Liver (tissue), 9 donors: Measurements from ENCODE around the gene TRPC4AP. TPM values are rescaled to one million over a fixed set of nuclear protein-coding genes. Genes with fewer than 3 reads are reported as not detected.

Experiments
- DNase-seq: peaks from one replicate; pipeline ENCODE4 v3.0.0-alpha.2; 2017; ENCODE audit warnings: low spot score
- H3K27ac ChIP-seq, 2 donors: one replicate each; pipeline ENCODE4 v1.7.0; 2013; ENCODE audit warnings: inconsistent platforms in 2 of 2, low read length in 2 of 2, control low read depth in 1 of 2, low read depth in 1 of 2, mild to moderate bottlenecking in 1 of 2
- H3K27me3 ChIP-seq, 4 donors: one replicate each; pipeline versions ENCODE4 v1.6.1 to v1.7.0; 2013; ENCODE audit warnings: low read length in 3 of 4, inconsistent platforms in 1 of 4, mild to moderate bottlenecking in 1 of 4, moderate library complexity in 1 of 4; ENCODE audit not compliant: control insufficient read depth in 4 of 4, insufficient read depth in 4 of 4
- H3K36me3 ChIP-seq, 4 donors: one replicate each; pipeline versions ENCODE4 v1.6.1 to v1.7.0; 2013; ENCODE audit warnings: low read length in 3 of 4, mild to moderate bottlenecking in 3 of 4, low read depth in 1 of 4, moderate library complexity in 1 of 4; ENCODE audit not compliant: control insufficient read depth in 4 of 4, insufficient read depth in 3 of 4
- H3K4me1 ChIP-seq, 4 donors: one replicate each; pipeline versions ENCODE4 v1.6.1 to v1.7.0; 2013; ENCODE audit warnings: low read length in 3 of 4, mild to moderate bottlenecking in 3 of 4, moderate library complexity in 1 of 4; ENCODE audit not compliant: control insufficient read depth in 4 of 4, insufficient read depth in 4 of 4
- H3K4me3 ChIP-seq, 3 donors: one replicate each; pipeline versions ENCODE4 v1.6.1 to v1.7.0; 2013; ENCODE audit warnings: low read length in 3 of 3, control low read depth in 1 of 3, low read depth in 1 of 3, mild to moderate bottlenecking in 1 of 3
- H3K9ac ChIP-seq, 2 donors: one replicate each; pipeline ENCODE4 v1.7.0; 2013; ENCODE audit warnings: low read length in 2 of 2, mild to moderate bottlenecking in 2 of 2, moderate library complexity in 2 of 2, control low read depth in 1 of 2, low read depth in 1 of 2
- H3K9me3 ChIP-seq, 4 donors: one replicate each; pipeline versions ENCODE4 v1.6.1 to v1.7.0; 2013; ENCODE audit warnings: low read length in 3 of 4; ENCODE audit not compliant: control insufficient read depth in 4 of 4
- CTCF ChIP-seq: fragments of 150-350 bp; IDR thresholded peaks from 2 replicates; pipeline ENCODE4 v1.5.1; 2017; ENCODE audit warnings: improper control_type of control experiment, low read depth, low read length; ENCODE audit not compliant: missing input control
- FOXA1 ChIP-seq: IDR thresholded peaks from 2 replicates; pipeline ENCODE4 v1.6.1; 2016; ENCODE audit warnings: antibody characterized with exemption
- FOXA2 ChIP-seq: IDR thresholded peaks from 2 replicates; pipeline ENCODE4 v1.6.1; 2016; ENCODE audit warnings: antibody characterized with exemption
- GABPA ChIP-seq, 2 donors: IDR thresholded peaks in 1 of 2; conservative IDR thresholded peaks in 1 of 2; 2 replicates each; pipeline ENCODE4 v1.6.1; 2016; ENCODE audit warnings: antibody characterized with exemption in 2 of 2, mild to moderate bottlenecking in 1 of 2, moderate library complexity in 1 of 2
- HNF4A ChIP-seq, 2 donors: conservative IDR thresholded peaks; 2 replicates each; pipeline ENCODE4 v1.6.1; 2016; ENCODE audit warnings: antibody characterized with exemption in 2 of 2, mild to moderate bottlenecking in 2 of 2
- HNF4G ChIP-seq: IDR thresholded peaks from 2 replicates; pipeline ENCODE4 v1.6.1; 2016; ENCODE audit warnings: antibody characterized with exemption
- NR2F2 ChIP-seq: IDR thresholded peaks from 2 replicates; pipeline ENCODE4 v1.6.1; 2016; ENCODE audit warnings: antibody characterized with exemption
- RAD21 ChIP-seq, 2 donors: IDR thresholded peaks; 2 replicates each; pipeline ENCODE4 v1.6.1; 2016; ENCODE audit warnings: antibody characterized with exemption in 2 of 2, mild to moderate bottlenecking in 2 of 2
- REST ChIP-seq: IDR thresholded peaks from 2 replicates; pipeline ENCODE4 v1.6.1; 2016; ENCODE audit warnings: antibody characterized with exemption, mild to moderate bottlenecking
- RXRA ChIP-seq, 2 donors: IDR thresholded peaks; 2 replicates each; pipeline ENCODE4 v1.6.1; 2017 to 2018; ENCODE audit warnings: antibody characterized with exemption in 2 of 2, mild to moderate bottlenecking in 1 of 2
- YY1 ChIP-seq: IDR thresholded peaks from 2 replicates; pipeline ENCODE4 v1.6.1; 2016; ENCODE audit warnings: antibody characterized with exemption, mild to moderate bottlenecking
- WGBS: extraction: QIAGEN DNeasy Blood & Tissue Kit; methylation state at CpG from one replicate; pipeline ENCODE4 v1.1.7; 2013; 5-methylcytosine and 5-hydroxymethylcytosine counted together
- polyA plus RNA-seq, 2 donors: library from polyadenylated mRNA; stranded (reverse) in 1 of 2; unstranded in 1 of 2; fragments of 200-250 nt in 1 of 2; fragments of >200 nt in 1 of 2; fragmentation: Nextera tagmentation in 1 of 2; extraction: Ambion mirVana in 1 of 2; gene quantifications; one replicate each; pipeline versions ENCODE4 v1.2.1 to v1.2.3, GENCODE V29; 2013 to 2015
- total RNA-seq, 2 donors: library from RNA; depleted of rRNA; stranded (reverse); fragments of >200 nt; gene quantifications; one replicate each; pipeline ENCODE4 v1.2.3, GENCODE V29; 2014
- donor health status: healthy.
- donor health status: healthy.
- donor health status: healthy.
- donor health status: healthy.
- donor health status: healthy.

Gene TRPC4AP
- total and polyA plus RNA-seq, 4 donors: 26.3 to 57.2 (median 33.8) TPM

GRCh38 chr20:35011589-35012226, 80.9 kb downstream of the TRPC4AP start:
- H3K36me3 ChIP-seq: peaks cover 13 to 45% (median 35%) of the 10 kb centered on the region in 4 donors
- DNase-seq: no peak
- WGBS: 78% methylated on average over 5 of the region's 5 CpGs
- H3K9me3 ChIP-seq: no peaks in the 10 kb centered on the region
- H3K27ac ChIP-seq: no peak overlapping the region
- no peak overlapping the region for H3K9ac ChIP-seq
- no peak for TF ChIP-seq RXRA (IDR thresholded peaks at IDR 0.05)
- TF ChIP-seq FOXA1: no peak
- no peak for TF ChIP-seq HNF4A (conservative IDR thresholded peaks at IDR 0.05)
- no peak for TF ChIP-seq CTCF
- TF ChIP-seq NR2F2: no peak
- TF ChIP-seq YY1: no peak
- H3K27me3 ChIP-seq: no peaks in the 10 kb centered on the region
- H3K4me1 ChIP-seq: peaks cover 13 to 47% (median 38%) of the 10 kb centered on the region in 4 donors
- no peak overlapping the region for H3K4me3 ChIP-seq

- Histone ChIP-seq H3K36me3 (peaks cover 19 to 51% (median 37%) of the 10 kb centered on the region in 4 donors), H3K4me1 (peaks cover 13 to 47% (median 38%) of the 10 kb centered on the region in 4 donors), H3K27me3 (no peaks in the 10 kb centered on the region), H3K4me3 (no peak overlapping the region), H3K9me3 (no peaks in the 10 kb centered on the region), H3K27ac (peak overlapping the region; percentile 37 to 81), H3K9ac (no peak overlapping the region)
- no peak for TF ChIP-seq HNF4G
- TF ChIP-seq RAD21 (IDR thresholded peaks at IDR 0.05): no peak
- TF ChIP-seq FOXA2: no peak
- no peak for TF ChIP-seq GABPA (IDR thresholded peaks at IDR 0.05 in 1 of 2, conservative IDR thresholded peaks at IDR 0.05 in 1 of 2)
- no peak for TF ChIP-seq RXRA (IDR thresholded peaks at IDR 0.05)
- TF ChIP-seq YY1: no peak
- TF ChIP-seq FOXA1: no peak
- no peak for TF ChIP-seq HNF4A (conservative IDR thresholded peaks at IDR 0.05)
- DNase-seq: no peak
- 81% methylated on average over 19 of the region's 19 CpGs for WGBS
Observed at GRCh38 chr20:35010405-35011192, 82.0 kb downstream of the TRPC4AP start.

- Histone ChIP-seq H3K27me3 (no peaks in the 10 kb centered on the region), H3K4me3 (no peak overlapping the region), H3K36me3 (peaks cover 25 to 54% (median 41%) of the 10 kb centered on the region in 4 donors), H3K4me1 (peaks cover 13 to 47% (median 38%) of the 10 kb centered on the region in 4 donors), H3K9ac (no peak overlapping the region), H3K27ac (peak overlapping the region; percentile 37 to 81), H3K9me3 (no peaks in the 10 kb centered on the region)
- TF ChIP-seq RXRA (IDR thresholded peaks at IDR 0.05) (peak; percentile 71 to 90), REST (no peak)
- WGBS: 74% methylated on average over 11 of the region's 11 CpGs
- no peak for DNase-seq
Observed at GRCh38 chr20:35009665-35010328, 82.8 kb downstream of the TRPC4AP start.
